ENCODE results near the gene LNPEP. TPM values are rescaled to one million over a fixed set of nuclear protein-coding genes. Genes with fewer than 3 reads are reported as not detected.

The LNPEP gene
- total RNA-seq, 1 experiment from 2014 or later: 2.8 TPM

GRCh38 chr5:96991708-96992107 is 55.8 kb downstream of the LNPEP start:
- Histone ChIP-seq H3K36me3 (replicated peaks; ENCODE audit: control insufficient read depth, insufficient read depth, low read length) (no peaks in the 10 kb centered on the region), H3K27me3 (ENCODE audit: control insufficient read depth, insufficient read depth, low read length) (no peaks in the 10 kb centered on the region), H3K4me3 (ENCODE audit: insufficient read depth, low read depth, low read length) (no peak overlapping the region)
- no peak for DNase-seq

- no peak overlapping the region for H3K4me3 ChIP-seq (ENCODE audit: insufficient read depth, low read depth, low read length)
- H3K36me3 ChIP-seq (replicated peaks; ENCODE audit: control insufficient read depth, insufficient read depth, low read length): no peaks in the 10 kb centered on the region
- no peak for DNase-seq
- no peaks in the 10 kb centered on the region for H3K27me3 ChIP-seq (ENCODE audit: control insufficient read depth, insufficient read depth, low read length)
These were observed 57.9 kb downstream of the LNPEP start for GRCh38 chr5:96993760-96994159.

- Histone ChIP-seq H3K27me3 (ENCODE audit: control insufficient read depth, insufficient read depth, low read length) (no peaks in the 10 kb centered on the region), H3K4me3 (ENCODE audit: insufficient read depth, low read depth, low read length) (no peak overlapping the region), H3K36me3 (replicated peaks; ENCODE audit: control insufficient read depth, insufficient read depth, low read length) (no peaks in the 10 kb centered on the region)
- no peak for DNase-seq
These were observed 58.6 kb downstream of the LNPEP start for GRCh38 chr5:96994493-96994892.

GRCh38 chr5:96995419-96995818 is 59.5 kb downstream of the LNPEP start:
- Histone ChIP-seq H3K27me3 (ENCODE audit: control insufficient read depth, insufficient read depth, low read length) (no peaks in the 10 kb centered on the region), H3K36me3 (replicated peaks; ENCODE audit: control insufficient read depth, insufficient read depth, low read length) (no peaks in the 10 kb centered on the region), H3K4me3 (ENCODE audit: insufficient read depth, low read depth, low read length) (no peak overlapping the region)
- no peak for DNase-seq

- no peaks in the 10 kb centered on the region for H3K27me3 ChIP-seq (ENCODE audit: control insufficient read depth, insufficient read depth, low read length)
- no peaks in the 10 kb centered on the region for H3K36me3 ChIP-seq (replicated peaks; ENCODE audit: control insufficient read depth, insufficient read depth, low read length)
- H3K4me3 ChIP-seq (ENCODE audit: insufficient read depth, low read depth, low read length): no peak overlapping the region
- peak; percentile 2 for DNase-seq
These were observed 61.5 kb downstream of the LNPEP start for GRCh38 chr5:96997265-96997859.

GRCh38 chr5:96999856-97000255 is 64.0 kb downstream of the LNPEP start:
- Histone ChIP-seq H3K36me3 (replicated peaks; ENCODE audit: control insufficient read depth, insufficient read depth, low read length) (no peaks in the 10 kb centered on the region), H3K4me3 (ENCODE audit: insufficient read depth, low read depth, low read length) (no peak overlapping the region), H3K27me3 (ENCODE audit: control insufficient read depth, insufficient read depth, low read length) (no peaks in the 10 kb centered on the region)
- DNase-seq: no peak

- DNase-seq: no peak
- Histone ChIP-seq H3K36me3 (replicated peaks; ENCODE audit: control insufficient read depth, insufficient read depth, low read length) (no peaks in the 10 kb centered on the region), H3K4me3 (ENCODE audit: insufficient read depth, low read depth, low read length) (no peak overlapping the region), H3K27me3 (ENCODE audit: control insufficient read depth, insufficient read depth, low read length) (no peaks in the 10 kb centered on the region)
These were observed 64.5 kb downstream of the LNPEP start for GRCh38 chr5:97000391-97000790.

GRCh38 chr5:97002983-97003382 is 67.1 kb downstream of the LNPEP start:
- no peak for DNase-seq
- no peaks in the 10 kb centered on the region for H3K27me3 ChIP-seq (ENCODE audit: control insufficient read depth, insufficient read depth, low read length)
- H3K4me3 ChIP-seq (ENCODE audit: insufficient read depth, low read depth, low read length): no peak overlapping the region
- no peaks in the 10 kb centered on the region for H3K36me3 ChIP-seq (replicated peaks; ENCODE audit: control insufficient read depth, insufficient read depth, low read length)

- Histone ChIP-seq H3K4me3 (ENCODE audit: insufficient read depth, low read depth, low read length) (no peak overlapping the region), H3K27me3 (ENCODE audit: control insufficient read depth, insufficient read depth, low read length) (no peaks in the 10 kb centered on the region), H3K36me3 (replicated peaks; ENCODE audit: control insufficient read depth, insufficient read depth, low read length) (no peaks in the 10 kb centered on the region)
- DNase-seq: no peak
These were observed 68.7 kb downstream of the LNPEP start for GRCh38 chr5:97004423-97005060.

GRCh38 chr5:97006454-97007060 is 70.7 kb downstream of the LNPEP start:
- DNase-seq: no peak
- Histone ChIP-seq H3K36me3 (replicated peaks; ENCODE audit: control insufficient read depth, insufficient read depth, low read length) (no peaks in the 10 kb centered on the region), H3K27me3 (ENCODE audit: control insufficient read depth, insufficient read depth, low read length) (no peaks in the 10 kb centered on the region), H3K4me3 (ENCODE audit: insufficient read depth, low read depth, low read length) (no peak overlapping the region)

GRCh38 chr5:97009212-97009898 is 73.5 kb downstream of the LNPEP start:
- no peak for DNase-seq
- no peak overlapping the region for H3K4me3 ChIP-seq (ENCODE audit: insufficient read depth, low read depth, low read length)
- H3K27me3 ChIP-seq (ENCODE audit: control insufficient read depth, insufficient read depth, low read length): no peaks in the 10 kb centered on the region
- H3K36me3 ChIP-seq (replicated peaks; ENCODE audit: control insufficient read depth, insufficient read depth, low read length): no peaks in the 10 kb centered on the region

GRCh38 chr5:97009921-97010320 is 74.0 kb downstream of the LNPEP start:
- H3K36me3 ChIP-seq (replicated peaks; ENCODE audit: control insufficient read depth, insufficient read depth, low read length): no peaks in the 10 kb centered on the region
- no peak overlapping the region for H3K4me3 ChIP-seq (ENCODE audit: insufficient read depth, low read depth, low read length)
- DNase-seq: no peak
- no peaks in the 10 kb centered on the region for H3K27me3 ChIP-seq (ENCODE audit: control insufficient read depth, insufficient read depth, low read length)

- H3K4me3 ChIP-seq (ENCODE audit: insufficient read depth, low read depth, low read length): no peak overlapping the region
- H3K27me3 ChIP-seq (ENCODE audit: control insufficient read depth, insufficient read depth, low read length): no peaks in the 10 kb centered on the region
- no peak for DNase-seq
- H3K36me3 ChIP-seq (replicated peaks; ENCODE audit: control insufficient read depth, insufficient read depth, low read length): no peaks in the 10 kb centered on the region
These were observed 74.7 kb downstream of the LNPEP start for GRCh38 chr5:97010606-97011005.

- DNase-seq: no peak
- Histone ChIP-seq H3K27me3 (ENCODE audit: control insufficient read depth, insufficient read depth, low read length) (no peaks in the 10 kb centered on the region), H3K36me3 (replicated peaks; ENCODE audit: control insufficient read depth, insufficient read depth, low read length) (no peaks in the 10 kb centered on the region), H3K4me3 (ENCODE audit: insufficient read depth, low read depth, low read length) (no peak overlapping the region)
These were observed 75.7 kb downstream of the LNPEP start for GRCh38 chr5:97011567-97011966.

Measured in H7 (cell line).